Activated CD8-positive, alpha-beta memory T cell treated with anti-CD3 and anti-CD28 coated beads for 4 hours (primary cell): Measurements from ENCODE around the gene HECTD1.
"Not testable (repeated sequence)": the region's sequence is repeated elsewhere in the genome, so short reads cannot be mapped to it uniquely, and the experiment has no call there.

ENCODE experiments used
- DNase-seq, 2 donors: peaks; one replicate each; pipeline ENCODE4 v3.0.0-alpha.2; 2020; ENCODE audit warnings: low read depth in 2 of 2

Gene HECTD1

GRCh38 chr14:31228533-31228932 lies 20.9 kb upstream of the HECTD1 start:
- DNase-seq, result no peak

DNA sequence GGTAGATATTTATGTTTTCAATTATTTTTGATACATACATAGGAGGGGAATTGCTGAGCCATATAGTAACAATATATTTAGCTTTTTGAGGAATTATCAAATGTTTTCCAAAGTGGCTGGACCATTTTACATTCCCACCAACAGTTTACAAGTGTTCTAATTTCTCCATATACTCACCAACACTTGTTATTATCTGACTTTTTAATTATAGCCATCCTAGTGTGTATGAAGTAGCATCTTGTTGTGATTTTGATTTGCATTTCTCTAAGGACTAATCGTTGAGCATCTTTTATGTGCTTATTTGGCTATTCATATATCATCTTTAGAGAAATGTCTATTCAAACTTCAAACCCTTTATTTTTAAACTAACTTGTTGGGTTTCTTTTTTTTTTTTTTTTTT lies 17.2 kb upstream of the HECTD1 start:
- DNase-seq, result no peak

GRCh38 chr14:31223331-31223730 lies 15.7 kb upstream of the HECTD1 start:
- DNase-seq, result no peak

DNA sequence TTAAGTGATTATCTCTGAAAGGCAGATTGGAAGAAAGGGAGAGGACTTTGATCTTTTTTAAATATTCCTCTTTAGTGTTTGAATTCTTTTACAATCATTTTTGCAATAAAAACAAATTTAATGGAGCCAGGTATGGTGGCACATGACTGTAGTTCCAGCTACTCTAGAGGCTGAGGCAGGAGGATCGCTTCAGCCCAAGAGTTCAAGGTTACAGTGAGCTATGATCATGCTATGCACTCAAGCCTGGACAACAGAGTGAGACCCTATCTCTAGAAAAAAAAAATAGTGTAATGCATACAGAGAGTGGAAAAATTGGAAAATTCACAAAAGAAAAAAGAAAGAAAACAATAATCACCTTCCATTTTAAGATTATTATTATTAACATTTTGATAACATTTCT lies 15.2 kb upstream of the HECTD1 start:
- no peak for DNase-seq

- DNase-seq, result no peak
Measured at GRCh38 chr14:31221266-31221665, 13.7 kb upstream of the HECTD1 start.

- DNase-seq, result no peak
Measured at GRCh38 chr14:31219169-31219568, 11.6 kb upstream of the HECTD1 start.

GRCh38 chr14:31216359-31216758 lies 8.8 kb upstream of the HECTD1 start:
- no peak for DNase-seq

- no peak for DNase-seq
Measured at GRCh38 chr14:31212893-31213292, 5.3 kb upstream of the HECTD1 start.

- no peak for DNase-seq
Measured at GRCh38 chr14:31209605-31210004, 2.0 kb upstream of the HECTD1 start.

- DNase-seq, result no peak
Measured at GRCh38 chr14:31208546-31209424, 1.2 kb upstream of the HECTD1 start.

DNA sequence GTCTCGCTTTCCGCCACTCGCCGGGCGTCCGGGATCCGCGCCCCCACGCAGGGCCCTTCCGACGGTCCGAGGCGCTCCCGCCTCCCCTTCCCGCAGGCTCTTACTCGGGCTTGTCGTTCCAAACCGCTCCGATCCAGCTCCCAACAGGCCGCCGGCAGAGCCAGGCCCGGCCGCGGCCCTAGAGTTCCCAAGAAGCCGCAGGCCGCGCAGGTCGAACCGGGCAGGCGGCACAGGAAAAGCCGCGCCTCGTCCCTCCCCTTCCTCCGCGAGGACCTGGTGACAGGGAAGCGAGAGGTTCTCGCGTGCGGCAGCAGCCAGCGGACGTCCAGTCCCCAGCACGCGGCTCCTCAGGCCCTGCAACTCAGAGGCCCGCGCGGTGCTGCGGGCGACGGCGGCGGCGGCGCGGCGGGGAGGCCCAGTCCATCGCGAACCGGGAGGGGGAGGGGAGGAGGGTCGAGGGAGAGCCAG lies 272 bp downstream of the HECTD1 start:
- DNase-seq, result no peak

DNA sequence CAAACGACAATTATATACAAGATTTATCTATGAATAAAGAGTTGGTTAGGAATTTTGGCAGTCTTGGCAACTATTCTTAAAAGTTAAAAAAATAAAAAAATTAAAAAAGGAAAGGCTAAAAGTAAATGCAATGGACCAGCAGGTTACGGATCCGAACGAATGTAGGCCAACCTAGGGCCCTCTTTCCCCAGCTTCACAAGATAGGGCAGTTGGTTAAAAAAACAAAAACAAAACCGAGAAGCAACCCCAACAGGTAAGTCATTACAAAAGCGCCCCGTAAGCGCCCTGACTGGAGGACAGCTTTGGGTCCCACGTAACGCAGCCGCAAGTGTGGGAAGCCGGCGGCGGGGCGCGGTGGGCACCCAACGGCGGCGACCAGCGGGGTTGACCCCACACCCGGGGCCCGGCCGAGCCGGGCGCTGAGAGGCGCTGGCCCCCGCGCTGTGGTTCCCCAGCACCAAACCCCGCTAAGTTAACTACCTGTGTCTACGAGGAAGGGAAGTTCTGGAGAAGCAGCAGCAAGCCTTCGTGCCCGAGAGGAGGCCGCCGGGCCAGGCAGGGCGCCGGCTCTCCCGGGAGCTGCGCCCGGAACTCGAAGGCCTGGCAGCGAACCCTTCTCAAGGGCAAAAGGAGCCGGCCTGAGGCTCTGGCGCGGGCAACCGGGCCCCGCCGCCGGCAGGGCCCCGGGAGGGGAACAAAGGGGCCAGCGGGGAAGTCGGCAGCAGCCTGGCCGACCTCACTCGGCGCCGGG lies 882 bp downstream of the HECTD1 start:
- peak in 1 of 2 donors; percentile 31 for DNase-seq

DNA sequence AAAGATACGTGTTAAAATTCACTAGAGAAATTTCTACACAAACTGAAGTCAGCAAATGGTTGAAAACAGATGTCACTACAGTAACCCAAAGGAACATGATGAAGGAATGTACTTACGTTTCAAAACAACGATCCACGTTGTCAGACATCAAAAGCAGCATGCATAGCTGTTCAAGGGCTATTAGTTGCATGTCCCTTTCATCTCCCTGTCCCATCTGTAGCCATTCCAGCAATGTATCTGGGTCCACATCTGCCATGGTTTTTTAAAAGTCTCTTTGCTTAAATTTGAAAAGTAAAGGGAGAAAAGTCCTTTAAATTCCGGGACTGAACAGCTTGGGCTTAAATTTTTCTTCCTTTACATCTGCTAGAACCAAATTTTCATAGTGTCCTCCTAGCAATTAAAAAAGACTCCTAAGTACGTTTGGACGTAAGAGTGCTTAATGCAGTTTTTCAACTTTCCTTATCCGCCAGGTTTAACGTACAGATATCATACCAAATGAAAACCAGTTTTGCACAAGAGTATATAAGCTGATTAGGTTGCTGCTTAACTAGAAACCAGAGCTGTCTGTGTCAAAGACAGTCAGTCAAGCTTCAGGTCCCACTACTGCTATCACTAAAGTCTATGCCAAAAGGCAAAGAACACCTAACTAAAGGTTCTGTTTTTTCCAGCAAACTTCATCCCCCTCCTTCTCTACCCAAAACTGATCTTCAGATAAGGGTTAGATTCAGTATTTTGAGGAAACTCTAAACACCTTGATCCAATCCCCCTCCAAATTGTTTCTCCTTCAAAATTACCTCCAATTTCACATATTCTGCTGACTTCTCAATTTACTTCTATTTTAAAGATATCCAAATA lies 1.7 kb downstream of the HECTD1 start:
- DNase-seq, result no peak

DNA sequence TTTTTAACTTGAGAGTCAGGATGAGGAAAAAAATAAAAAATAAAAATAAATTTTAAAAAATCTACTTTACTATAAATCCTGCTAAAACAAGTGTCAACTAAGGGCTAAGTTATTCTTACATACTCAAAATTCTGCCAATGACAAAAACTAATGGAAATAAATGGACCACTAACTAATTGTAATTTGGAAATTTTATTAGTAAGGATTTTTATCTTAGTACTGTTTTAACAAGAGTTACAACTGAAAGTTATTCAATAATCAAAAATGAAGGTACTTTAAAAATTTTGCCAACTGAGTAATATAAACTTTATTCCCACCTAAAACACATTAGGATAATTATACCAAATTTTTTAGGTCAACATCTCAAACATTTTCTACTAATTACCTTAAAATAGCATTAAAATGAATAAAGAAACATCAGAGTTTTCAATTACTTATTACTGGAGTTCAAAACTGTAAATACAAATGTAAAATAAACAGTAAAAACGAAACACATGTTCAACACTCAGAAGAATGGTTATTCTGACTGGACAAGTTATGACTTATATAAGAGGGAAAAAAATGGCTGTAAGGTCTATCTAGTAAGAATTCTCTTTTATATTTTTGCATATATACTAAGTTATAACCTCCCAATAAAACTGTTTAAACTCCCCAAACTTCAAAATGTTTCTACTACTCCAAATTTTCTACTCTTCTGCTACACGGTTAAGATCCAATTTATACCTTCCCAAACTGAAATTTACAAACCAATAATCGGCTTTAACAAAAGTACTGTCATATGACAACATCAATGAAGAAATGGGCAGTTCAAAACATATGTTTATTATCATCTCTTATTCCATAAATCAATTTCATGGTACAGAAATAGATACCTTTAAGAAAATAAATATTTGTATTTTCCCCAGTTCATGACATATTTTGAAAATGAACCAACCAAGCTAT lies 2.7 kb downstream of the HECTD1 start:
- DNase-seq, result no peak

DNA sequence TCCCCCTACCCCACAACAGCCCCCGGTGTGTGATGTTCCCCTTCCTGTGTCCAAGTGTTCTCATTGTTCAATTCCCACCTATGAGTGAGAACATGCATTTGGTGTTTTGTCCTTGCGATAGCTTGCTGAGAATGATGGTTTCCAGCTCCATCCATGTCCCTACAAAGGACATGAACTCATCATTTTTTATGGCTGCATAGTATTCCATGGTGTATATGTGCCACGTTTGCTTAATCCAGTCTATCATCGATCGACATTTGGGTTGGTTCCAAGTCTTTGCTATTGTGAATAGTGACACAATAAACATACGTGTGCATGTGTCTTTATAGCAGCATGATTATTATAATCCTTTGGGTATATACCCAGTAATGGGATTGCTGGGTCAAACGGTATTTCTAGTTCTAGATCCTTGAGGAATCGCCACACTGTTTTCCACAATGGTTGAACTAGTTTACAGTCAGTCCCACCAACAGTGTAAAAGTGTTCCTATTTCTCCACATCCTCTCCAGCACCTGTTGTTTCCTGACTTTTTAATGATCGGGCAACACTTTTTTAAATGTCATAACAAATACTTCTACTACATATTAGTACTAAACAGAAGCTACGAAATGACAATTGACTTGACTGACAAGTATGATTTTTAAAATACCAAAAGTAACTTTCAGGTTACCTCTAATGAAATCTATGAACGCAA lies 3.5 kb downstream of the HECTD1 start:
- DNase-seq, result not testable (repeated sequence)

- DNase-seq, result no peak
Measured at GRCh38 chr14:31203414-31203742, 4.2 kb downstream of the HECTD1 start.

DNA sequence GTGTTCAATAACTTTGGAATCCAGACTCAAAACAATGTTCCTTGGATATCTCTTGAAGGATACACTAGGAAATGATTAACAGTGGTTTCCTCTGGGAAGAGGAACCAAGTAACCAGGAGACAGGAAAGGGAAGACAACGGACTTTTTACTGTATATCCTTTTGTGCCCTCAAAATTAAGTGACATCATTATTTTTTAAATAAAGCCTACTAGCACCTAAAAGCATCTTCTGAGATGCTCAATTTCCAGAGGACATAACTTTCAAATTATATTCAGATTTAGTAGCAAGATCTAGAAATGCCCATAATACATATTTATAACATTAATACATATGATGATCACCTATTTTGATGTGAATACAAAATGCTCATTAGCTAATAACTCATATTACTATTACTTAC lies 6.5 kb downstream of the HECTD1 start:
- DNase-seq, result no peak

DNA sequence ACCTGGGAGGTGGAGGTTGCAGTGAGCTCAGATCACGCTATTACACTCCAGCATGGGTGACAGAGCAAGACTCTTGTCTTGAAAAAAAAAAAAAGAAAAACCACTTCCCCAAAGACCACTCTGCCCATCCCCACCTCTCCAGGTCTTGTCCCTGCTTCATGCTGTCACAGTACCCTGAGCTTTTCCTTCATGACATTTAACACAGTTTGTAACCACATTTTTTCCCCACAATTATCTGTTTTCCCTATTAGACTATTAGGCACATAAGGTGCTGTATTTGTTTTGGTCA lies 6.9 kb downstream of the HECTD1 start:
- no peak for DNase-seq

DNA sequence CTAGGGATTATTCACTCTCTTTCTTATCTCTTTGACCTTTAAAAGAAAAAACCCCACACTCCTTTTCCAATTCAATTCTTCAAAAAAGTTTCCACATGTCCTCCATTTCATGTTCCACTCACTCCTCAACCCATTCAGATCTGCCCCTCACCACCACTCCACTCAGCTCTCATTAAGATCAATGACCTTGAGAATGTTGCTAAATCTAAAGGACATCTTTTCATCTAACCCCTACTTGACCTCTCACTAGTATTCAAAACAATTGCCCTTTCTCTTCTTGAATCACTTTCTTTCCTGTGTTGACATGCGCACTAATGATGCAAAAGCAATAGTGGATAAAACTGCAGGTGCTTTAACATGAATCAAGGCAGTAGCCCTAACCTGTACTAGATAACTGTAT lies 9.9 kb downstream of the HECTD1 start:
- DNase-seq, result no peak

- no peak for DNase-seq
Measured at GRCh38 chr14:31196839-31197492, 10.6 kb downstream of the HECTD1 start.
